GM19023 (cell line): ENCODE results near the gene ARHGAP24.
"Not testable (repeated sequence)": the region's sequence is repeated elsewhere in the genome, so short reads cannot be mapped to it uniquely, and the experiment has no call there.

Experiments used
- ATAC-seq: cut with Tn5 transposase; IDR thresholded peaks from one replicate; pipeline ENCODE4 v1.9.1; 2021; ENCODE audit warnings: mild to moderate bottlenecking, moderate library complexity; ENCODE audit not compliant: unreplicated experiment

ARHGAP24 gene

GRCh38 chr4:85889314-85889713, 414.4 kb downstream of the ARHGAP24 start:
- no peak for ATAC-seq

- no peak for ATAC-seq
Observed at GRCh38 chr4:85895755-85896154, 420.8 kb downstream of the ARHGAP24 start.

DNA sequence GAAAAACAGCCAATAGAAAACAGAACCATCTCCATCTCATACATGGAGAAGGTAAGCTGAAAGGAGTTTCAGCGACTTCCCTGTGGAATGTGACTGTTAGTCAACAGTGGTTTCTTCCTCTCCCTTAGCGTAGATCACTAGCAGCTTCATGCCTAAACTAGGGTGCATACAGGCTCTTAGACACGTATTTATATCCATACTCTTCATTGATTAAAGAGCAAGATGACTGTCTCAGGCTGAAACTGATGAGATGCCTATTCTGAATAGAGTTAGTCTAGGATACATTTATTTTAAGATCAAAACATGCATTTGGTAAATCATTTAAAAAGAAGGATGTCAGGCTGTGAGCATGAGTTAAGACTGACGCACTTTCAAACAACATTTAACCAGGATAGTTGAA, 423.3 kb downstream of the ARHGAP24 start:
- ATAC-seq: no peak

DNA sequence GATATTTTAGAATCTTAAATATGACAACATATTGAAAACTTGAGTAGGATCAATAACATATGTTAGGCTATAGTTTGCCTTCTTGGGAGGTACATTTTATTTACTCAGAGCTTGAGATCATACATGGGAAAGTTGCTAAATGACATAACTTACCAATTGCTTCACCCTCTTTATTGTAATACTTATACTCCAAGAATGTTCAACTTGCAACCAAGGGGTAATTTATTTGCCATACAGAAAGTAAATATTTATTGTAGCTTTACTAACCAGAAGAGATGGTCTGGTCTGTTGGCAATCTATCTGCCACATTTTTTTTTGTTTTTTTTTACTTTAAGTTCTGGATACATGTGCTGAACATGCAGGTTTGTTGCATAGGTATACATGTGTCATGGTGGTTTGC, 426.6 kb downstream of the ARHGAP24 start:
- no peak for ATAC-seq

- ATAC-seq: not testable (repeated sequence)
Observed at GRCh38 chr4:85902647-85903046, 427.7 kb downstream of the ARHGAP24 start.

DNA sequence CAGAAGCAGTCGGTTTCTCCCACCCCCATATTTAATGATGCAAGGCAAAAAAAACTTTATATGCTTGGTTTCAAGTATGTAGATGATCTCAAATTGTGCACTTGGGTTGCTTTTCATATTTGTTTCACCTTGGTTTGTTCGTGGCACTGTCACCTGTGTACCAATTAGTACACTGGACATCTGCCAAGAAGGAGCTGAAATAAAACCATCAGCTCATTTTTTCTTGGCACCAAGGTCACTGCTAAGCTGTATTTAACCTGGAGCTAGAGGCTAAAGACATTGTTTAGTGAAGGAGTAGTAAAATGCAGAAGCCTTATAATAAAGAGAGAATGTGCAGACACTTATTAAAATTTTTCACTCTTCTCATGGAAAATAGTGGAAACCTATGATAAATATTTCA, 430.8 kb downstream of the ARHGAP24 start:
- ATAC-seq: no peak

DNA sequence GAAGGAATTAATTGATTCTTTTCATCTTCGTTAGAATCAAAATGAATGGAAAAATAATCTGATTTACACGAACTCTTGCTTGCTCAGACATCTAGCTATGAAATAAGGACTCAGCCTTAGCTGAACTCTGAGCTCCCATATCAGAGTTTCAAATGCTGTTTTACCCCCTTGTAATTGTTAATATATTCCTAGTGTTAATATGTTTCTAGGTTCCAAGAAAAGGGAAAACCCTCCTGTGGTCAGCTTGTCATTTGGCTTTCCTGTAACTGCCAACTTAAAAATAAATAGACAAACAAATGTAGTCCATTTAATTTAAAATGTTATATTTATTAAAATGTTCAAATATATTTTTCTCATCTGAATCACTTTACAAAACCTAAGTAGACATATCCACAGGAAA, 432.1 kb downstream of the ARHGAP24 start:
- no peak for ATAC-seq

GRCh38 chr4:85909851-85910250, 434.9 kb downstream of the ARHGAP24 start:
- ATAC-seq: no peak

- ATAC-seq: no peak
Observed at GRCh38 chr4:85910985-85911384, 436.0 kb downstream of the ARHGAP24 start.

- ATAC-seq: no peak
Observed at GRCh38 chr4:85913931-85914694, 439.2 kb downstream of the ARHGAP24 start.

- ATAC-seq: not testable (repeated sequence)
Observed at GRCh38 chr4:85915570-85915969, 440.6 kb downstream of the ARHGAP24 start.

DNA sequence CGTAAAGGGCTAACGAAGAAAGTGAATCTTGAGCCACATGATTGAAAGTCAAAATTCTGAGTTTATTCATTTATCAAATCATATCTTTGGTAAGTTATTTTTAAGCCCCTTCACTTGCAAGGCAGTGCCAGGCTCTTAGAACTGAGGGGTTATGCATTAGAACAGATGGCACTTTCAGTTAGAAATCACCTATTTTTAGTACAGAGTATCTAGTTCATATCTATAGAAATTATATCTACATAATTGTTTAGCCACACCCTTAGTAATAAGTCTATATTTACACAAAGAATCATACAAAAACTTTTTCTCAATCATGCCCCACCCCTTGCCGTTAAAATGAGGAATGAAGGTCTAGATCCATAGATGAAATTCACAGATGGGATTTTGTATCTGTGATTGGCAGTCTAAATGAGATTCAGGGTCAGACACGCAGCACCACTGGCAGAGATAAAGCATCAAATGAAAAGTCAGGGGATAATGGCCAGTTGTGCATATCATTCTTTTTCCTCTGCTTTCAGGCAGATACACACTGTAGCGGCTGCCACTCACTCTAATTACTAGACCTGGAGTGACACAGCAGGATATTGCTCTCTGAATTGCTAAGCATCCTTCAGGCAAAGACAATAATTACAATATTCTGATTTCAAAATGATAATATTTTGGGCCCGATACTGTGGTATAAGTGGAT, 444.4 kb downstream of the ARHGAP24 start:
- ATAC-seq: no peak

- no peak for ATAC-seq
Observed at GRCh38 chr4:85925071-85925470, 450.1 kb downstream of the ARHGAP24 start.

DNA sequence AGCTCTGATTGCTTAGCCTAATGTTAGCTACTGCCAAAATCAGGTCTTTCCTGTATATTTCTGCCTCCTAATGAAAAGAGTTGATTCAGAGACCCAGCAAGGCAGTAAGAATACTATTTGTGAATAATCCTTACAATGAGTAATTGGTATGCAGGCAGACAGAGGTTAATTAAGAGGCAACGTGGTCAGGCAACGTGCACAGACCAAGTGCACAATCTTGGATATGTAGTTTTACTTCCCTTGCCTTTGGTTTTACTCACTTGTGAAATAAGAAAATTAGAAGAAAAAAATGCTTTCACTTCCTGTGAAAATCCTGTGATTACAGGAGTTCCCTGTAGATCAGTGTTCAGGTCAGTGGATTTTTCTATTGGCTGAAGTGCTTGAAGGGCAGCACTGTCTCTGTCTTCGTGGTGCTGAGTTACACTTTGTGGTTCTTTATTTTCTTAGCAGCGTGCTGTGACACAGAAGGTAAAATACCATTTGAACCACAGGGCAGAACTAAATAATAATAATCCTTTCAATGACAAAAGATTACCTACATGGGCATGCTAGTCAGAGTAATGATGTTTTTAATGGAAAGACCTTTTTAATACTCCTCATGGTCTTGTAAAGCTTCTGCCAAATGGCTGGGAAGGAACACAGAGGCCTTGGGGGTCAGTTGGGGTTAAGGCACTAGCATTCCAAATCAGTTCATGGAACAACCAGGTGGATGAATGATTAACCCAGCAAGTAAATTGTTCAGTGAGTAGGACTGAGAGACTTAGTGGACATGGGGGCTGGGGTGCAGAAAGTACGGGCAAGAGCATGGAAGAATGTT, 454.0 kb downstream of the ARHGAP24 start:
- no peak for ATAC-seq

DNA sequence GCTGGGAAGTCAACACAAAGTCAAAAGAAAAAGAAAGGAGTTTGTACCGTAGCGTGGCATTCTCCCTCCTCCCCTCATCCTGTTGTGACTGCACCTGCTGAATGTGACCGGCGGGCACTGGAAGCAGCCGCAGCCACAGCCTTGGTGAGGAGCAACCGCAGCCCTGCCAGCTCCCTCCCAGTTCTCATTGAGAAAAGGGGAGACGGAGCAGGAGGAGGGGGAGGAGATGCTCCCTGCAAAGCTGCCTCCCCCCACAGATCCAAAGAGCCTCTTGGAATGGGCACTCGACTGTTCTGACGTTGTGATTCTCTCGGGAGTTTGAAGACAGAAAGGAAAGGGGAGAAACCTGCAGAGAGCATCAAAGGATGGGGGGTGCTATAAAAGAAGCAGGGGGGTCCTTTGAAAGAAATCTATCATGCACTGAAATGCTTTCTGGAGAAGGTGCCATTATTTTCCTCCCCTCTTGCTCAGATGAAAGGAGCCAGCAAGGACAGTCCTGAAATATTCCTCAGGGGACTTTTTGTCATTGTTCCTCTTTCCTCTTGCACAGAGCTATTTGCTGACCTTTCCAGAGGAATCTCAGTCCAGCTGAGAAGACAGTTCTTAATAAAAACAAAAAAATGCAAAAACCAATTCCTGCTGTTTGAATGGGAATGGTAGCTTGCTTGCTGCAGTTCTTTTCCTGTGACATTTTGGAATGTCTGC, 455.2 kb downstream of the ARHGAP24 start:
- ATAC-seq: no peak

- ATAC-seq: no peak
Observed at GRCh38 chr4:85932500-85933290, 457.7 kb downstream of the ARHGAP24 start.

DNA sequence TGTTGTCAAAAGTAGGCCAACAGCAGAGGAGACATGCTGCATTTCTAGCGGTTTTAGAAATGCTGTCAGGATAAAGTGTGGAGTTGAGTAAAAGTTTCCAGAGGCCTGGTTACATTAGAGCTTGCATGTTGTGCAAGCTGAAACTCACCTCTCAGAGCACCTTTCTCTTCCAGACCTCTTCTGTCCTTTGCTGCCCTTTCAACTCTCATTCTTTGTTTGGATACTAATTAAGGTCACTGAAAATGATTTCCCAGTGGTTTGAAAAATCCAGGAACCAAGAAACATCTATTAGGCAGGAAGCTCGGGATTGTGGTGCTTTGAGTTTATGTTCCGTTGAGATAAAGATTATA, 458.3 kb downstream of the ARHGAP24 start:
- no peak for ATAC-seq

- no peak for ATAC-seq
Observed at GRCh38 chr4:85937507-85937906, 462.6 kb downstream of the ARHGAP24 start.

DNA sequence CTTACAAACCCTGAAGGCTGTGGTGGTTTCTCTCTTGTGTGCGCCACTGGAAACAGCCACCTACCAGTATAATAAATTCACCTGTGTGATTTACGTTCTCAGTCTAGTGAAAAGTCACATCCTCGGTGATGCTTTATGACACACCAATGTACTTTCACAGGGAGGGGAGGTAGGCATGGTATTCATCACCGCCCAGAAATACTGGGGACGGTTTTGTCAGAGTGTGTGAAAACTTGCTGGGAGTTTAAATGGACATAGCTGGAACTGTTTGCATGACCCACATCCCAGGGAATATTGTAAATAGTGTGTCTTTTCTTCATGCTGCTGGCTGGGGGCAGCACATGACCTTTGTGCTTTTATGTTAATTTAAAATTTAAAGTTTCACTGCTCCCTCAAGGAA, 463.1 kb downstream of the ARHGAP24 start:
- no peak for ATAC-seq

- ATAC-seq: no peak
Observed at GRCh38 chr4:85938902-85939301, 464.0 kb downstream of the ARHGAP24 start.
